Type B pancreatic cell (in vitro differentiated cells): ENCODE measurements around the gene LUZP2. TPM values are rescaled to one million over a fixed set of nuclear protein-coding genes. Genes with fewer than 3 reads are reported as not detected.

Experiments used
- DNase-seq: peaks from one replicate; pipeline ENCODE4 v3.0.0; 2021; ENCODE audit warnings: mixed read lengths; ENCODE audit not compliant: unreplicated experiment; ENCODE audit errors: extremely low spot score
- H3K27ac Mint-ChIP-seq: 2 replicates; pipeline ENCODE4 v1.8.0; 2021; ENCODE audit warnings: mild to moderate bottlenecking, mixed read lengths
- H3K27me3 Mint-ChIP-seq: 2 replicates; pipeline ENCODE4 v1.8.0; 2021; ENCODE audit warnings: mixed read lengths
- H3K36me3 Mint-ChIP-seq: 2 replicates; pipeline ENCODE4 v1.8.0; 2021; ENCODE audit warnings: mixed read lengths
- H3K4me1 Mint-ChIP-seq: one replicate; pipeline ENCODE4 v1.8.0; 2021; ENCODE audit warnings: mixed read lengths; ENCODE audit not compliant: unreplicated experiment
- H3K4me3 Mint-ChIP-seq: 2 replicates; pipeline ENCODE4 v1.8.0; 2021; ENCODE audit warnings: mild to moderate bottlenecking, mixed read lengths
- H3K9me3 Mint-ChIP-seq: 2 replicates; pipeline ENCODE4 v1.8.0; 2021; ENCODE audit warnings: mixed read lengths
- total RNA-seq: library from RNA; stranded (reverse); gene quantifications from 2 replicates; pipeline ENCODE4 v1.2.1, GENCODE V29; 2021; ENCODE audit warnings: low replicate concordance
- TF ChIP-seq, protein P1 (sequence below): fragments of 200-600 bp; sonication (generic); conservative IDR thresholded peaks from 2 replicates; pipeline ENCODE4 v1.5.0; 2021; ENCODE audit warnings: antibody characterized with exemption, mild to moderate bottlenecking

Gene LUZP2
- total RNA-seq, 1 donor from 2014 or later, result 6.5 TPM

DNA sequence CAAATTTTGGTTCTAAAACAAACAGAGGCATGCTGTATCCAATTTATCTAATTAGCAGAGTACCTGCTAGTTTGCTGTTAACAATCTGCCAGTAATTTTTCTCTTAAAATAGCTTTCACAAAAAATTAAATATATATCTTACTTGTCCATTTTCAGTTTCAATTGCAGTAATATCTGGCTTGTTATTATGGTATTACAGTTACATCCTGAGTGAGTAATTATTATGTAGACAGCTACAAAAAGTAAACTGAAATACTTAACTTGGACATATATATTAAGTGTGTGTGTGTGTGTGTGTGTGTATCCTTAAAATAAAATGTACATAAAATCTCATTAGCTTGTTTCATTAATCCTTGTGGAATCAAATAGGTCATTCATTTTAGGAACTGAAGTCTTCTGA lies 148.7 kb downstream of the LUZP2 start:
- TF ChIP-seq, protein P1, sequence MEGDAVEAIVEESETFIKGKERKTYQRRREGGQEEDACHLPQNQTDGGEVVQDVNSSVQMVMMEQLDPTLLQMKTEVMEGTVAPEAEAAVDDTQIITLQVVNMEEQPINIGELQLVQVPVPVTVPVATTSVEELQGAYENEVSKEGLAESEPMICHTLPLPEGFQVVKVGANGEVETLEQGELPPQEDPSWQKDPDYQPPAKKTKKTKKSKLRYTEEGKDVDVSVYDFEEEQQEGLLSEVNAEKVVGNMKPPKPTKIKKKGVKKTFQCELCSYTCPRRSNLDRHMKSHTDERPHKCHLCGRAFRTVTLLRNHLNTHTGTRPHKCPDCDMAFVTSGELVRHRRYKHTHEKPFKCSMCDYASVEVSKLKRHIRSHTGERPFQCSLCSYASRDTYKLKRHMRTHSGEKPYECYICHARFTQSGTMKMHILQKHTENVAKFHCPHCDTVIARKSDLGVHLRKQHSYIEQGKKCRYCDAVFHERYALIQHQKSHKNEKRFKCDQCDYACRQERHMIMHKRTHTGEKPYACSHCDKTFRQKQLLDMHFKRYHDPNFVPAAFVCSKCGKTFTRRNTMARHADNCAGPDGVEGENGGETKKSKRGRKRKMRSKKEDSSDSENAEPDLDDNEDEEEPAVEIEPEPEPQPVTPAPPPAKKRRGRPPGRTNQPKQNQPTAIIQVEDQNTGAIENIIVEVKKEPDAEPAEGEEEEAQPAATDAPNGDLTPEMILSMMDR, result no peak
- Mint-ChIP-seq H3K27me3 (no peaks in the 10 kb centered on the region), H3K36me3 (no peaks in the 10 kb centered on the region), H3K9me3 (peaks cover 6% of the 10 kb centered on the region), H3K4me1 (peaks cover 7% of the 10 kb centered on the region), H3K27ac (no peak overlapping the region), H3K4me3 (no peak overlapping the region)
- DNase-seq, result no peak

DNA sequence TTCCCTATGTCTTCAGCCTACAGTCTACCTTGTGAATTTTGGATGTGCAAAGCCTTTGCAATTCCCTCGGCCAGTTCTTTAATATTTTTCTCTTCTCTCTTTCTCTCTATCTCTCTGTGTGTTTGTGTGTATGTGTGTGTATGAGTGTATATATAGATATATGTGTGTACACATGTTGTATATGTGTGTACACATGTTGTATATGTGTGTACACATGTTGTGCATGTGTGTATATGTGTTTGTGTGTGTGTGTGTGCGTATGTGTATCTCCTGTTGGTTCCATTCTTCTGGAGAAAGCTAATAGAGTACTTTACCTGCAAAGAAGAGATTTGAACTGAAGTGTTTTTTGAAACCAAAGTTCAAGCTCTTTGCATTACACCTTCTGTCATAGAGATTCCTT lies 155.0 kb downstream of the LUZP2 start:
- no peaks in the 10 kb centered on the region for H3K9me3 Mint-ChIP-seq

DNA sequence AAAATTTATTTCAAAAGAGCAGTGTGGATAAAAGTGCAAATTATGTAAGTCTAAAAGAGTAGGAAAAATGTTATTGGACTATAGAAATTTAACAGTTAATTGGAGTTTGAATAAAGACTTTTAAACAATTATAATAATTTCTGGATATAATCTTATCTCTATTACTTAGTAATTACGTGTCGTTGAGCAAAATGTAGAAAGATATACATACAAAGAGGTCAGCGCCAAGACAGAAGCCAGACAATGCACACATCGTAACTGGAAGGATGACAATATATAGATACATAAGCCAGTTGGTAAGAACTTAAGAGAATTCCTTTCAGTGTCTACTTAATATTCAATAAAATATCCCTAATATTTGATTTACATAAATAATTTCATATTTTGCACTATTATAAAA lies 157.0 kb downstream of the LUZP2 start:
- DNase-seq, result no peak
- no peaks in the 10 kb centered on the region for H3K36me3 Mint-ChIP-seq
- no peak overlapping the region for H3K4me3 Mint-ChIP-seq
- H3K9me3 Mint-ChIP-seq, result no peaks in the 10 kb centered on the region
- TF ChIP-seq, protein P1, result no peak
- H3K4me1 Mint-ChIP-seq, result no peaks in the 10 kb centered on the region
- no peak overlapping the region for H3K27ac Mint-ChIP-seq
- H3K27me3 Mint-ChIP-seq, result no peaks in the 10 kb centered on the region

More for the DNA sequence above, 155.0 kb downstream of the LUZP2 start:
- H3K36me3 Mint-ChIP-seq, result no peaks in the 10 kb centered on the region
- H3K27ac Mint-ChIP-seq, result no peak overlapping the region
- TF ChIP-seq, protein P1, result no peak
- H3K27me3 Mint-ChIP-seq, result no peaks in the 10 kb centered on the region
- no peak for DNase-seq
- no peaks in the 10 kb centered on the region for H3K4me1 Mint-ChIP-seq
- H3K4me3 Mint-ChIP-seq, result no peak overlapping the region

DNA sequence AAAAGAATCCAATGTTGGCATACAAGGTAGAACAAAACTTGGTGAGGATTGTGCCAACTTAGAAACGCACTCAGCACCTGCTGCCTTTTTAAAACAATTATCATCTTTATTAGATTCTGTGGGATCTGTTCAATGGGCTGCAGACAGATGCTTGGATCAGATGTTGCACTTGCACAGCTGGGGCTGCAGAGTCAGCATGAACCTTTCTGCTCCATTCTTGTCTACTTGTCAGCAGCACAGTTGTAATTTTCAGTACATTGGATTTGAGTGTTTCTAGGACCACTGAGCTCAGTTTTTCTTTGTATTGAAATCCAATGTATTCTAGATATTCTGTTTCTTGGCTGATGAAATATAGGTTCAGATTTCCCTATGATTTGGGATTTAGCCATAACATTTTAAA lies 164.5 kb downstream of the LUZP2 start:
- TF ChIP-seq, protein P1, result no peak

DNA sequence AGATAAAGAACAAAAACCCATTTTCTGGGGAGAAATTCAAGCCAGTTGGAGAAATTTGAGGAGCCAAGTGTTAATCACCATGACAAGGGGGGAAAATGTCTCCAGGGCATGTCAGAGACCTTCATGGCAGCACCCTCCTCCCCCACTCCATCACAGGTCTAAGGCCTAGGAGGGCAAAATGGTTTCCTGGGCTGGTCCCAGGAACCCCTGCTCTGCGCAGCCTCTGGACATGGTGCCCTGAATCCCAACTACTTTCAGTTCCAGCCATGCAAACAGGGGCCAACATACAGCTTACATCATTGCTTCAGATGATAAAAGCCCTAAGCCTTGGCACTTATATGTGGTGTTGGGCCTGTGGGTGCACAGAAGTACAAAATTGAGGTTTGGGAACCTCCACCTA lies 167.5 kb downstream of the LUZP2 start:
- Mint-ChIP-seq H3K36me3 (no peaks in the 10 kb centered on the region), H3K27ac (no peak overlapping the region), H3K4me1 (no peaks in the 10 kb centered on the region), H3K27me3 (no peaks in the 10 kb centered on the region), H3K9me3 (no peaks in the 10 kb centered on the region), H3K4me3 (no peak overlapping the region)
- TF ChIP-seq, protein P1, result no peak
- no peak for DNase-seq

More for the DNA sequence above, 164.5 kb downstream of the LUZP2 start:
- DNase-seq, result no peak
- H3K27ac Mint-ChIP-seq, result no peak overlapping the region
- H3K4me1 Mint-ChIP-seq, result no peaks in the 10 kb centered on the region
- no peaks in the 10 kb centered on the region for H3K36me3 Mint-ChIP-seq
- H3K4me3 Mint-ChIP-seq, result no peak overlapping the region
- H3K9me3 Mint-ChIP-seq, result no peaks in the 10 kb centered on the region
- H3K27me3 Mint-ChIP-seq, result no peaks in the 10 kb centered on the region
